GM19468 (cell line): ENCODE results near the gene SSX2B.
"Not testable (repeated sequence)": the region's sequence is repeated elsewhere in the genome, so short reads cannot be mapped to it uniquely, and the experiment has no call there.

ENCODE experiments used
- ATAC-seq: cut with Tn5 transposase; IDR thresholded peaks from one replicate; pipeline ENCODE4 v1.9.1; 2021; ENCODE audit warnings: mild to moderate bottlenecking, moderate library complexity, moderate number of reproducible peaks; ENCODE audit not compliant: unreplicated experiment; ENCODE audit errors: extremely low read depth

Gene SSX2B

GRCh38 chrX:52750952-52751351 is at the start of gene SSX2B:
SSX2B (plus strand) TSS chrX:52751252; CDS start chrX:52752681, 1,429 bp downstream.
- not testable (repeated sequence) for ATAC-seq

- ATAC-seq = not testable (repeated sequence)
These were observed 44.0 kb upstream of the SSX2B start, which contains the start of gene SSX2 for GRCh38 chrX:52707078-52707477. SSX2 (minus strand) TSS chrX:52707178; CDS start chrX:52705749, 1,429 bp downstream.

GRCh38 chrX:52765983-52766382 is 14.9 kb downstream of the SSX2B start:
- not testable (repeated sequence) for ATAC-seq

- not testable (repeated sequence) for ATAC-seq
These were observed 22.5 kb downstream of the SSX2B start for GRCh38 chrX:52773504-52773903.

- not testable (repeated sequence) for ATAC-seq
These were observed 46.3 kb downstream of the SSX2B start, which contains the start of gene SPANXN5 for GRCh38 chrX:52797327-52797726. SPANXN5 (minus strand) TSS chrX:52797427; CDS start chrX:52797348, 79 bp downstream.

- ATAC-seq = not testable (repeated sequence)
These were observed 53.8 kb downstream of the SSX2B start for GRCh38 chrX:52804876-52805275.
